ENCODE data around the gene TNS1.

DNA sequence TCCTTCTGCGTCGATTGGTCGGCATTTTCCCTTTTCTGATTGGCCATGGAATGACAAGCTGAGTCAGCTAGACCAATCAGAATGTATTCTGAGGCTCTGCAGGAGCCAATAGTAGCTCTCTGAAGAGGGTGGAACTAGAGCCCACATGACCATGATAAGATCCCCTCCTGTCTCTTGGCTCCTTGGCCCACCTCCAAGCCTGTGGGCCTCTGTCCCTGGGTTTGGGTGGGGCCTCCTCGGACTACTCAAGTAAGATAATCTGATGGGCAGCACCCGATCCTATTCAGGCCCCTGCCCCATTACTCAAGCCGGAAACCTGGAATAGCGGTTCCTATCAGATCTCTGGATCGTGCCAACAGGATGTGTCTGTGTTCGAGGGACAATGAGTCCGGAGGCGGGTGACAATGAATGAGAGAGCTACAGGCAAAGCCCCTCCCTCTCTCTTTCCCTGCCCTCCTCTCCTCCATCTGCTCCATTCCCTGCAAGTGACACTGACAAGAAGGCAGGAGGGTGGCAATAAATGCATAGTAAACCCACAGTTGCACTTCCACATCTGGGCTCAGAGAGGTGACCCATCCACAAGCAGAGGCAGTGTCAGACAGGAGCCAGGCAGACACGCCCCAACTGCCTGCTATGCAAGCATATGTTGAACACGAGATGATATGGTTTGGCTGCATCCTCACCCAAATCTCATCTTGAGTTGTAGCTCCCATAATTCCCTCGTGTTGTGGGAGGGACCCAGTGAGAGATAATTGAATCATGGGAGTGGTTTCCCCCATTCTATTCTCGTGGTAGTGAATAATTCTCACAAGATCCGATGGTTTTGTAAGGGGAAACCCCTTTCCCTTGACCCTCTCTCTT is 114.7 kb downstream of the TNS1 start:
- TF ChIP-seq, protein P1, sequence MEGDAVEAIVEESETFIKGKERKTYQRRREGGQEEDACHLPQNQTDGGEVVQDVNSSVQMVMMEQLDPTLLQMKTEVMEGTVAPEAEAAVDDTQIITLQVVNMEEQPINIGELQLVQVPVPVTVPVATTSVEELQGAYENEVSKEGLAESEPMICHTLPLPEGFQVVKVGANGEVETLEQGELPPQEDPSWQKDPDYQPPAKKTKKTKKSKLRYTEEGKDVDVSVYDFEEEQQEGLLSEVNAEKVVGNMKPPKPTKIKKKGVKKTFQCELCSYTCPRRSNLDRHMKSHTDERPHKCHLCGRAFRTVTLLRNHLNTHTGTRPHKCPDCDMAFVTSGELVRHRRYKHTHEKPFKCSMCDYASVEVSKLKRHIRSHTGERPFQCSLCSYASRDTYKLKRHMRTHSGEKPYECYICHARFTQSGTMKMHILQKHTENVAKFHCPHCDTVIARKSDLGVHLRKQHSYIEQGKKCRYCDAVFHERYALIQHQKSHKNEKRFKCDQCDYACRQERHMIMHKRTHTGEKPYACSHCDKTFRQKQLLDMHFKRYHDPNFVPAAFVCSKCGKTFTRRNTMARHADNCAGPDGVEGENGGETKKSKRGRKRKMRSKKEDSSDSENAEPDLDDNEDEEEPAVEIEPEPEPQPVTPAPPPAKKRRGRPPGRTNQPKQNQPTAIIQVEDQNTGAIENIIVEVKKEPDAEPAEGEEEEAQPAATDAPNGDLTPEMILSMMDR (IDR thresholded peaks at IDR 0.05; ENCODE audit: insufficient read depth, low read length) = no peak
- TF ChIP-seq, protein P2, sequence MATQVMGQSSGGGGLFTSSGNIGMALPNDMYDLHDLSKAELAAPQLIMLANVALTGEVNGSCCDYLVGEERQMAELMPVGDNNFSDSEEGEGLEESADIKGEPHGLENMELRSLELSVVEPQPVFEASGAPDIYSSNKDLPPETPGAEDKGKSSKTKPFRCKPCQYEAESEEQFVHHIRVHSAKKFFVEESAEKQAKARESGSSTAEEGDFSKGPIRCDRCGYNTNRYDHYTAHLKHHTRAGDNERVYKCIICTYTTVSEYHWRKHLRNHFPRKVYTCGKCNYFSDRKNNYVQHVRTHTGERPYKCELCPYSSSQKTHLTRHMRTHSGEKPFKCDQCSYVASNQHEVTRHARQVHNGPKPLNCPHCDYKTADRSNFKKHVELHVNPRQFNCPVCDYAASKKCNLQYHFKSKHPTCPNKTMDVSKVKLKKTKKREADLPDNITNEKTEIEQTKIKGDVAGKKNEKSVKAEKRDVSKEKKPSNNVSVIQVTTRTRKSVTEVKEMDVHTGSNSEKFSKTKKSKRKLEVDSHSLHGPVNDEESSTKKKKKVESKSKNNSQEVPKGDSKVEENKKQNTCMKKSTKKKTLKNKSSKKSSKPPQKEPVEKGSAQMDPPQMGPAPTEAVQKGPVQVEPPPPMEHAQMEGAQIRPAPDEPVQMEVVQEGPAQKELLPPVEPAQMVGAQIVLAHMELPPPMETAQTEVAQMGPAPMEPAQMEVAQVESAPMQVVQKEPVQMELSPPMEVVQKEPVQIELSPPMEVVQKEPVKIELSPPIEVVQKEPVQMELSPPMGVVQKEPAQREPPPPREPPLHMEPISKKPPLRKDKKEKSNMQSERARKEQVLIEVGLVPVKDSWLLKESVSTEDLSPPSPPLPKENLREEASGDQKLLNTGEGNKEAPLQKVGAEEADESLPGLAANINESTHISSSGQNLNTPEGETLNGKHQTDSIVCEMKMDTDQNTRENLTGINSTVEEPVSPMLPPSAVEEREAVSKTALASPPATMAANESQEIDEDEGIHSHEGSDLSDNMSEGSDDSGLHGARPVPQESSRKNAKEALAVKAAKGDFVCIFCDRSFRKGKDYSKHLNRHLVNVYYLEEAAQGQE (IDR thresholded peaks at IDR 0.05; ENCODE audit: insufficient replicate concordance, low read depth) = no peak
- no peak for TF ChIP-seq GABPA (IDR thresholded peaks at IDR 0.05; ENCODE audit: low read depth)
- no peak for TF ChIP-seq POLR2AphosphoS5 (IDR thresholded peaks at IDR 0.05; ENCODE audit: low read depth)
- no peak for TF ChIP-seq SPI1 (IDR thresholded peaks at IDR 0.05; ENCODE audit: borderline replicate concordance, low read depth)
